Measurements from ENCODE around the gene ARVCF.

- TF ChIP-seq, protein P1, sequence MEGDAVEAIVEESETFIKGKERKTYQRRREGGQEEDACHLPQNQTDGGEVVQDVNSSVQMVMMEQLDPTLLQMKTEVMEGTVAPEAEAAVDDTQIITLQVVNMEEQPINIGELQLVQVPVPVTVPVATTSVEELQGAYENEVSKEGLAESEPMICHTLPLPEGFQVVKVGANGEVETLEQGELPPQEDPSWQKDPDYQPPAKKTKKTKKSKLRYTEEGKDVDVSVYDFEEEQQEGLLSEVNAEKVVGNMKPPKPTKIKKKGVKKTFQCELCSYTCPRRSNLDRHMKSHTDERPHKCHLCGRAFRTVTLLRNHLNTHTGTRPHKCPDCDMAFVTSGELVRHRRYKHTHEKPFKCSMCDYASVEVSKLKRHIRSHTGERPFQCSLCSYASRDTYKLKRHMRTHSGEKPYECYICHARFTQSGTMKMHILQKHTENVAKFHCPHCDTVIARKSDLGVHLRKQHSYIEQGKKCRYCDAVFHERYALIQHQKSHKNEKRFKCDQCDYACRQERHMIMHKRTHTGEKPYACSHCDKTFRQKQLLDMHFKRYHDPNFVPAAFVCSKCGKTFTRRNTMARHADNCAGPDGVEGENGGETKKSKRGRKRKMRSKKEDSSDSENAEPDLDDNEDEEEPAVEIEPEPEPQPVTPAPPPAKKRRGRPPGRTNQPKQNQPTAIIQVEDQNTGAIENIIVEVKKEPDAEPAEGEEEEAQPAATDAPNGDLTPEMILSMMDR (conservative IDR thresholded peaks at IDR 0.05 in 1 of 2, IDR thresholded peaks at IDR 0.05 in 1 of 2; ENCODE audit: extremely low read depth in 1 of 2, insufficient read depth in 1 of 2, low read depth in 1 of 2, low read length in 2 of 2): no peak
- TF ChIP-seq EZH2 (IDR thresholded peaks at IDR 0.05; ENCODE audit: borderline replicate concordance, low read length): no peak
Measured at GRCh38 chr22:19972251-19972650, 44.4 kb downstream of the ARVCF start.

Measured in mammary epithelial cell (primary cell).